Uterus (tissue), 2 donors: ENCODE measurements around the gene TRIM61.

ENCODE experiments used
- POLR2A ChIP-seq, 2 donors: fragments of 450-650 bp; IDR thresholded peaks; one replicate each; pipeline ENCODE4 v1.6.1; 2016; ENCODE audit warnings: antibody characterized with exemption in 2 of 2, mild to moderate bottlenecking in 1 of 2, moderate library complexity in 1 of 2
- TF ChIP-seq, protein P1 (sequence below), 4 experiments: fragments of 200-600 bp in 2 of 4; fragments of 450-650 bp in 2 of 4; sonication (generic) in 2 of 4; IDR thresholded peaks; one replicate each; pipeline ENCODE4 v1.5.1; 2016 to 2019; ENCODE audit warnings: antibody characterized with exemption in 4 of 4, mild to moderate bottlenecking in 2 of 4, moderate library complexity in 1 of 4

DNA sequence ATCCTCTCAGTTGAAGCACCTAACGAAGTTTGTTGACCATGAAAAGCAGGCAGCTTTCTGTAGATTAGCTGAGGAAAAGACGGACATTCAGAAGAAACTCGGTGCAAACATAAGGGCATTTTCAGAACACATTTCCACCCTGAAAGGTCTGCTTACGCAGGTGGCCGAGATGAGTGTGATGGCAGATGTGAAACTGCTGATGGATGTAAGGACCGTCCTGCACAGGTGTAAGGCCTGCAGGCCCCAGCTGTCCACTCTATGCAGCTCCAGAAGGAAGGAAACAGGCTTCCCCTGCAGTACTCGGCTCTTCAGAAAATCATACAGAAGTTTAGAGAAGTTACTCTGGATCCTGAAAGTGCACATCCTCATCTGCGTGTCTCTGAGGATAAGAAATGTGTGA, 33.5 kb upstream of the TRIM61 start:
- TF ChIP-seq, protein P1, sequence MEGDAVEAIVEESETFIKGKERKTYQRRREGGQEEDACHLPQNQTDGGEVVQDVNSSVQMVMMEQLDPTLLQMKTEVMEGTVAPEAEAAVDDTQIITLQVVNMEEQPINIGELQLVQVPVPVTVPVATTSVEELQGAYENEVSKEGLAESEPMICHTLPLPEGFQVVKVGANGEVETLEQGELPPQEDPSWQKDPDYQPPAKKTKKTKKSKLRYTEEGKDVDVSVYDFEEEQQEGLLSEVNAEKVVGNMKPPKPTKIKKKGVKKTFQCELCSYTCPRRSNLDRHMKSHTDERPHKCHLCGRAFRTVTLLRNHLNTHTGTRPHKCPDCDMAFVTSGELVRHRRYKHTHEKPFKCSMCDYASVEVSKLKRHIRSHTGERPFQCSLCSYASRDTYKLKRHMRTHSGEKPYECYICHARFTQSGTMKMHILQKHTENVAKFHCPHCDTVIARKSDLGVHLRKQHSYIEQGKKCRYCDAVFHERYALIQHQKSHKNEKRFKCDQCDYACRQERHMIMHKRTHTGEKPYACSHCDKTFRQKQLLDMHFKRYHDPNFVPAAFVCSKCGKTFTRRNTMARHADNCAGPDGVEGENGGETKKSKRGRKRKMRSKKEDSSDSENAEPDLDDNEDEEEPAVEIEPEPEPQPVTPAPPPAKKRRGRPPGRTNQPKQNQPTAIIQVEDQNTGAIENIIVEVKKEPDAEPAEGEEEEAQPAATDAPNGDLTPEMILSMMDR (IDR thresholded peaks at IDR 0.05) = no peak
- TF ChIP-seq POLR2A (IDR thresholded peaks at IDR 0.05) = no peak
